ENCODE data around the gene CELF4.

Gene CELF4

GRCh38 chr18:37521510-37522465 lies 43.8 kb downstream of the CELF4 start:
- no peak overlapping the region for H3K4me3 ChIP-seq (ENCODE audit: low read depth, low read length)
- DNase-seq (ENCODE audit: low read depth), result no peak
- no peak for TF ChIP-seq CTCF (IDR thresholded peaks at IDR 0.05; ENCODE audit: low read depth, low read length, missing control alignments)

DNA sequence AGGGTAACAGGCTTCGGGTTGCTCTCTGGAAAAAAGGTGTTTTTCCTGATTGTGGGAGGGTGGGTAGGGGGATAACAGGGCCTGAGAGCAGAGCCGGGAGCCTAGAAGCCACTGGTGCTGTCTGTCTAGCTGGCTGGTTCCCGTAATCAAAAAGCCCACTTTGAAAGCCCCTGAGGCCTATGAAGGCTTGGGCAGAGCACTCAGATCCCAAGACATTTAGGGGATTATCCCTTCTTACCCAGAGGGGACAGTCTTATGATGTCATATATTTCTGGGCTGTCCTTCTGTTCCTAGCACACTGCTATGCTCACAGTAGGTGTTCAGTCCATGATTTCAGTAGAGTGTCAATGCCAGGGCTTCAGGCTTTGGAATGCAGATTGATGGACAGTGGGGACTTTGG lies 45.1 kb downstream of the CELF4 start:
- DNase-seq (ENCODE audit: low read depth), result no peak
- TF ChIP-seq CTCF (IDR thresholded peaks at IDR 0.05; ENCODE audit: low read depth, low read length, missing control alignments), result no peak
- no peak overlapping the region for H3K4me3 ChIP-seq (ENCODE audit: low read depth, low read length)

- TF ChIP-seq CTCF (IDR thresholded peaks at IDR 0.05; ENCODE audit: low read depth, low read length, missing control alignments), result no peak
- H3K4me3 ChIP-seq (ENCODE audit: low read depth, low read length), result no peak overlapping the region
- no peak for DNase-seq (ENCODE audit: low read depth)
Observed at GRCh38 chr18:37519510-37520135, 46.0 kb downstream of the CELF4 start.

GRCh38 chr18:37516361-37516853 lies 49.2 kb downstream of the CELF4 start:
- DNase-seq (ENCODE audit: low read depth), result no peak
- H3K4me3 ChIP-seq (ENCODE audit: low read depth, low read length), result no peak overlapping the region
- TF ChIP-seq CTCF (IDR thresholded peaks at IDR 0.05; ENCODE audit: low read depth, low read length, missing control alignments), result no peak

DNA sequence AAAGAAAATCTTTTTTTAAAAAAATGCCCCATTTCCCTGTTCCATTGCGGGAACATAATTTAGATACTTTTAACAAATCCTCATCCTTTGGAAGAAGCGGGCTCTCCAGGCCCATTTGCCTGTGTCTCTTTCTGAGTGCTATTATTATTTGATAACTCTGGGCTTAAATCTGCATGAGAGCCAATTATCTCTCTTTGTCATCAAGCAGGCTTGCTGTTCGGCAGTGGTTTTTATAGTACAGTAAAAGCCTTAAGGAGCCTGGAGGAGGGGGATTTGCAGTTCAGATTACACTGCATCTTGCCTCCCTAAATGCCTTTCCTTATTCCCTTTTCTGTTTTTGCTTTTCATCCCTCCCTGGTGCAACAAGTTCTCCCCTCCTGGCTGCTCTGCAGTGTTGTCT lies 50.6 kb downstream of the CELF4 start:
- no peak for DNase-seq (ENCODE audit: low read depth)
- TF ChIP-seq CTCF (IDR thresholded peaks at IDR 0.05; ENCODE audit: low read depth, low read length, missing control alignments), result no peak
- no peak overlapping the region for H3K4me3 ChIP-seq (ENCODE audit: low read depth, low read length)

GRCh38 chr18:37512400-37512799 lies 53.2 kb downstream of the CELF4 start:
- no peak for DNase-seq (ENCODE audit: low read depth)
- TF ChIP-seq CTCF (IDR thresholded peaks at IDR 0.05; ENCODE audit: low read depth, low read length, missing control alignments), result no peak
- H3K4me3 ChIP-seq (ENCODE audit: low read depth, low read length), result no peak overlapping the region

Data from GM12864 (cell line).